Right kidney (tissue), 1 donor: ENCODE measurements around the gene IMP3.
"Not testable (repeated sequence)": the region's sequence is repeated elsewhere in the genome, so short reads cannot be mapped to it uniquely, and the experiment has no call there.

Source experiments
- DNase-seq: peaks from one replicate; pipeline ENCODE4 v3.0.0-alpha.2; 2016

The IMP3 gene

GRCh38 chr15:75651810-75652543 is 12.0 kb upstream of the IMP3 start:
- DNase-seq = no peak

DNA sequence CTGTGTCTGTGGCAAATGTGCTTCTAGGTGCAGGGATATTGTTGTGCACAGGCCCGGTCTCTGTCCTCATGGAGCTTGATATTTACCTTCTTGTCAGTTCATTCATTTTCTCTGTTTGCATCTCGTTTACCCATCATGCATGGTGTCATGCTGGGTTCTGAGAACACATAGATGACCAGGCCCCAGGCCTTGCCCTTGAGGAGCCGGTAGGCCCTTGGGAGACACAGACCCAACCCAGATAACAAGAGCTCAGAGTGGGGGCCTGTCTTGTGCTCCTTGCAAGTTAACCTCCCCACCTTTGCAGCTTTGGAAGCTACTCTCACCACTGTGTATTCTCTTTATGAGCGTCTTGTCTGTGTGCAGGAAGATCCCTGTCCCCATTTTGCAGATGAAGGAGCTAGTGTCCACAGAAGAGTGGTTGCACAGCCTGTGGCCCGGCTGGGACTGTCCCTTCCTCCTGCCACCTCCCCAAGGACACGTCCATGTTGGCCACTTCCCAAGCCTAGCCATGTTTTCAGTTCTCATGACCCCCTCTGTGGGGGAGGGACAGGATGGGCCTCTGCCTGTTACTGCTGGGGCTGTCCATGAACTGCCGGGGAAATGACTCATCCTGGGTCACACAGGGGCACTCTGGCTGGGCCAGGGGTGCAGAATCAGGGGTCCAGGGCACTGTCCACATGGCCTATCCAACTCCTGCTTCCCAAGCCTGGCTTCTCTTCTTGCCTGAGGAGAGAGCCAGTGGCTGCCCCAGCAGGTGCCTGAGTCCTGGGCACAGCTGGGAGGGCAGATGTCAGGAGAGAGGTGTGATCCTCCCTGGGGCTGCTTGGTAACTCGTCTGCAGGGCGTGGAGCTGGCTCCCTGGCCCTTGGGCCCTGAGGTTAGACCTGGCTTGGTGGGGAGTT is 11.1 kb upstream of the IMP3 start:
- DNase-seq = no peak

DNA sequence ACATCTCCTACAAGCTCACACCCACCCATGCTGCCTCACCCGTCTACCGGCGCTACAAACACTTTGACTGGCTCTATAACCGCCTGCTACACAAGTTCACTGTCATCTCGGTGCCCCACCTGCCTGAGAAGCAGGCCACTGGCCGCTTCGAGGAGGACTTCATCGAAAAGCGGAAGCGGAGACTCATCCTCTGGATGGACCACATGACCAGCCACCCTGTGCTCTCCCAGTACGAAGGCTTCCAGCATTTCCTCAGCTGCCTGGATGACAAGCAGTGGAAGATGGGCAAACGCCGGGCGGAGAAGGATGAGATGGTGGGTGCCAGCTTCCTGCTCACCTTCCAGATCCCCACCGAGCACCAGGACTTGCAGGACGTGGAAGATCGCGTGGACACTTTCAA is 9.8 kb upstream of the IMP3 start:
- DNase-seq = no peak

- DNase-seq = no peak
Observed at GRCh38 chr15:75649045-75649761, 9.2 kb upstream of the IMP3 start.

DNA sequence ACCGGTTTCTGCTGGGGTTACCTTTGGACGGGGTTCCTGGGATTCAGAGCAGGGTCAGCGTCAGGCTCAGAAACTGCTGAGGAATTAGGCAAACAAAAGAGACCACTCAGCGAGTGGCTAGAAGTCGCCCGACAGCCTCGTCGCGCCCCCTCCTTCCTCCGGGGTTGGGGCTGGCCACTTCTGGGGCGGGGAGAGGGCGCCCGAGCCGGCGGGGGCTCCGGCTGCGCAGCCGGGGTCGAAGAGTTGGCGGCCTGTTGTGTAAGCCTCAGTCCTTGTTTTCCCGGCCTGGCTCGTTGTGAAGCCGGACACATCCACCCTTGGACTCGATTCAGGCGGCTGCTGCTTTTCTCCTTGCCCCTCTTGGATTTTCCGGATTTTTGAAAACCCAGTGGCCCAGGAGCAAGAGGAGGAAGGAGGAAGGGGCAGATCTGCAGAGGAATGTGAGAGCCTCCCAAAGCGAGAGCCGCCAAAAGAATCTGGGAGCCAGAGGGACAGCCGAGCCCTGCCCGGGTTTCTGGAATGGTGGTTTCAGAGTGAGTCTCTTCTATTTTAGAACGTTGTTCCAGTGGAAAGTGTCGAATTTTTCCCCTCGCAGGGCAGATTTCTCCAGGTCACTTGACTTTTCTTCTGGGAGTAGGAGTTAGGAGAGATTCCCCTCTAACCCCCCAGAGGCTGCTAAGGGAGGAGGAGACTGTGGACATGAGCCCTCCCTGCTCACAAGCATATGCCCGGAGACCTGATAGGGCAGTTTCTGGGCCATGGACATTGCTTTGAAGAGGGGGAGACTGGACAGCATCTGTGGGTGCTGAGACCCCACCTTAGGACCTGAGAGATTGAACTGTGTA is 8.4 kb upstream of the IMP3 start:
- DNase-seq = no peak

DNA sequence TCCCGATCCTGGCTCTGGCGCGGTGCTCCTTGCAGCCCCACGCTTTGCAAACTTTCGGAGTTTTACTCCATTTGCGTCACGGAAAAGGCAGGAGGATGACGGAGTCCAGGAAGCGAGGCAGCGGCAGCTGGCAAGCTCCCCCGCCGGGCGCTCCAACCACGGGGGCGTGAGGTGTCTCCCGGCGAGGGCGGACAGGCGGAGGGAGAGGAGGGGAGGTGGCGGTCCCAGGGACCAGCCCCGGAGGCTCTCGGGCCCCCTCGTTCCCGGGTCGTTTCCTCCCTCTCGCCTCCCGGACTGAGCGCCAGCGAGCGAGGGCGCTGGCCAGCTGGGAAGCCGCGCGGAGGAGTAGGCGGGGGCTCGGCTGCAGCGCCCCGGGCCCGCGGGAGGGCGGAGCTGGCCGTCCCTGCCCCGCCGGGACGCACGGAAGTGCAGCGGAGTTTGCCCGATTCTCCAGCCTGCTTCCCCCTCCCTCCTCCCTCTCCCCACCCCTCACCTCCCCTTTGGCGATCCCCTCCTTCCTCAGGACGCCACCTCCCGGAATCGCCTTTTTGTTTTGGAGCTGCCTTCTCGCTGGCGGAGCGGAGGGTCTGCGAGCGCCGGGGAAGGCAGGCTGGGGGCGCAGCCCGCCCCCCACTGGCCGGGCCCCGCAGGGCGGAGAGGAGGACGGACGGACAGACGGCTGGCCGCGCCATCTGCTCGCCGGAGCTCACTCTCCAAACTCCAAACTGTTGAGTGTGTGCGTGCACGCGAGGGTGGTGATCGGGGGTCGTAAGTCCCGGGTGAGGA is 7.5 kb upstream of the IMP3 start, which contains the start of gene SNX33:
Gene SNX33 (plus strand): TSS at position 543 of the 786 bp plus-strand sequence. CDS start 1,191 bp downstream, outside the sequence.
- DNase-seq = peak; percentile 93

- DNase-seq = peak; percentile 66
Observed at GRCh38 chr15:75646944-75647364, 6.9 kb upstream of the IMP3 start.

DNA sequence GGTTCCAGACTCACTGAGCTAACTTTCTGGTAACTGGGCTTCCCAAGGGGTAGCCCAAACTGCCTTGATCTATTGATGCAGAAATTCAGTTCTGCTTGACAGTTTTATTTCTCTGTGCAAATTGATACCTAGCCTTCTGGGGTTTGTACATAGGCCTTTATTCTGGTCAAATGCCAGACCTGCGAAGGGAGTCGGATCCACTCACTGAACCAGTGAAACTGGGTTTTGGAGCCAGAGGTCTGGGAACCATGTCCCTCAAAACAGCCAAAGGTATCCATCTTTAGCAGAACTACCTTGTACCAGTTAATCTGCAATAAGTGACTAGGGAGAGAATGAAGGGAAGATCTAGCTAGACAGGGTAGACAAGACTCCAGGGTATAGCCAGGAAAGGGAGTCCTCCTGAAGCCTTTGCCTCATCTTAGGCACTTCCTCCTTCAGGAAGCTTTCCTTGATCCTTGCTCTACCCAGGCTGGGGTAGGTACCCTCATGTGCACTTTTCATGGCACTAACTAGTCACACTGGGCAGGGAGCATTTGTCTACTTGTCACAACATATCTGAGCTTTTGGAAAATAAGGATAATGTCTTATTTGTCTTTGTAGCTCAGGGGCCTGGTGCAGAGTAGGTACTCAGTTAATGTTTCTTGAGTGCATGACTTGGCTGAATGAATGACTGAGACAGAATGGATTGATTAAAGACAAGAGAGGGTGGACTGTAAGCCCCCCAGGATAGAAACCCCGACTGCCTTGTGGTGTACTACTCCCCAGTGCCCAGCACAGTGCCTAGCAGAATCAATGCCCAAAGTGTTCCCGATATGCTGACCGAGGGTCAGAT is 6.3 kb upstream of the IMP3 start:
- DNase-seq = no peak

DNA sequence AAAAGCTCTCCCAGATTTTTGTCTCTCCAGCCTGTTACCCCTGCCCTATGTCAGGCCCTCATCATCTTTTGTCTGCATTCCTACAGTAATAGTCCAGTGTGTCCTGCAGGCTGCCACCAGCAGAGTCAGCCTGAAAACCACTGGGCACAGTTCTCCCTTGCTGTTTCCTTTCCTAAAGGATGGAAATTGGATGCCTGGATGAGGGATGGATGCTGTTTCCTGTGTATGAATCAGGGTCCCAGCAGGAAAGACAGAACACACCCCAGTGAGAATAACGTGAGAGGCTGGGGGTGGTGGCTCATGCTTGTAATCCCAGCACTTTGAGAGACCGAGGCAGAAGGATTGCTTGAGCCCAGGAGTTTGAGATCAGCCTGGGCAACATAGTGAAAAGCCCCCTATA is 4.4 kb upstream of the IMP3 start:
- DNase-seq = no peak

GRCh38 chr15:75641603-75642002 is 1.6 kb upstream of the IMP3 start:
- no peak for DNase-seq

DNA sequence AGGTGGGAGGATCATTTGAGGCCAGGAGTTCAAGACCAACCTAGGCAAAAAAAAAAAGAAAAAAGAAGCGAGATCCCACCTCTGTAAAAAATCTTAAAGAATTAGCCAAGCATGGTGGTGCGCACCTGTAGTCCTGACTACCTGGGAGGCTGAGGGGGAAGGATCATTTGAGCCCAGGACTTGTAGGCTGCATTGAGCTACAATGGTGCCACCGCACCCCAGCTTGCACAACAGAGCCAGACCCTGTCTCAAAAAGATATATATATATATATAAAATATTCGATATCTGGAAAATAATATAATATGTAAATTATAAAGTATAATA is 1.1 kb upstream of the IMP3 start:
- DNase-seq = no peak

- DNase-seq = peak; percentile 86
Observed at GRCh38 chr15:75640483-75641178, 607 bp upstream of the IMP3 start.

DNA sequence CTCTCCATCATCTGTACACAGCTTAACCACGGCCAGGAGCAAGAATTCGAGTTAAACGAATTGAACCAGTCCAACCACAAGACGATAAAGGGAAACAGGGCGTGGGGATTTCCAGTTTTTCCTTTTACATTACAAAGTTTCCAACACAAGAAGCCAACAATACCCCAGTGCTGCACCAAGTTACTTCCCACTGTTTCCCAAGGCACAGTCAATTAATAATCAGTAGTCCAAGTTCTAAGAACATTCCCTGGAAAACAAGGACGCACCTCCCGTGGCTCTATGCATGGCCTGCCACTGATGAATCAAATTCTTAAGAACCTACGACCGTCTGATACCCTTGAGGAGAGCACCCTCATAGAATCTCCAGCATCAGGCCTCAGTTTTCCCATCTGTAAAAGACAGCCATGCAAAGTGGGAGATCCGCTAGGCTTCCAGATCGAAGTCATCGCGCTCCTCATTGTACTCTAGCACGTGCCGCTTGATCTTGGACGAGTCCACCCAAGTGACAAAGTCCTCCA is 774 bp downstream of the IMP3 start:
- no peak for DNase-seq

GRCh38 chr15:75637245-75638009 is 2.6 kb downstream of the IMP3 start:
- DNase-seq = no peak

DNA sequence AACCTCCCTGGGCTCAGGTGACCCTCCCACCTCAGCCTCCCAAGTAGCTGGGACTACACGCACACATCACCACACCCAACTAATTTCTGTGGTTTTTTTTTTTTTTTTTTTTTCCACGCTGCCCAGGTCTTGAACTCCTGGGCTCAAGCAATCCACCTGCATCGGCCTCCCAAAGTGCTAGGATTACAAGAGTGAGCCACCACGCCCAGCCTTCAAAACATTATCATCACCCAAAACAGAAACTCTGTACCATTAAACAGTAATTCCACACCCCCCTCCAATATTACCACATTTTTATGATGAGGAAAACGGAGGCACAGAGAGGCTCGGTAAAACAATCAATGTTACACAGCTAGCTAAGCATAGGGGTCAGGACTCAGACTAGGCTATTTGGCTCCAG is 4.0 kb downstream of the IMP3 start:
- no peak for DNase-seq

GRCh38 chr15:75633922-75634321 is 6.1 kb downstream of the IMP3 start:
- not testable (repeated sequence) for DNase-seq

- no peak for DNase-seq
Observed at GRCh38 chr15:75631935-75632334, 8.1 kb downstream of the IMP3 start.

DNA sequence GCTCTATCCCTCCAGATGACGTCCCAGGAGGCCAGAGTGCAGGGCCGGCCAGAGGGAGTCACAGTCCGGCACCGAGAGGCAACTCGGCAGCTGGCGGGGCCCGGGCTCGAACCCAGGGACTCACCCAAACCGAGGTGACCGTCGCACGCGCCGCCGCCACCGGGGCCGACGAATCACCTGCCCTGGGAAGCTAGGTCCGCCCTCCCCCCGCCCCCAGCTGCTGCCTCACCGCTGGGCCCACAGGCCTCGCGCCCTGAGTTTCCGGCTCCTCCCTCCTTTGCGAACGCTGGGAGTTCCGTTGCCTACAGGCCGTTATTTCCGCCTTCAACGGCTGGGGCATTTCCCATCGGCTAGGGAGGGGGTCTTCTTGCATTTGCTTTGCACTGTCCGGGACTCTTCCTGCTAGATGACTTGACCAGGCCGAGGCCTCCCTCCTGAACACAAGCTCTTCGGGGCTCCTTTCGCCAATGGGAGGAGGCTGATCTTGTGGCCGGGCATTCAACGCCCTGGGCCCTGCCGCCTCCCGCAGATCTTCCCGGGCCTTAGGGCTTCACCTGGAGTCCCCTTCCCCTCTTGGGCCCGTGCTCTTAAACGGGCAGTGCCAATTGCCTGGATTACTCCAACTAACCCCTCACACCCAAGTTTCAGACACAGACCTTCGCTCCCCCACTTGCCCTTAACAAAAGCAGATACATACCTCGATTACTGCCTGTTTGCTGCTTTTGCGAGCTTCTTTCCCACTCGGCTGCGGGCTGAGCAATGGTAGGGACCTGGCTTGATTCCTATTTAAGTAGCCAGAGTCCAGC is 14.3 kb downstream of the IMP3 start, which contains the start of gene SNUPN:
Gene SNUPN (minus strand): TSS at position 184 of the 806 bp plus-strand sequence. CDS start 4,674 bp downstream, outside the sequence.
- peak; percentile 92 for DNase-seq
